ENCODE results near the gene ADGRF1.

- TF ChIP-seq, protein P1, sequence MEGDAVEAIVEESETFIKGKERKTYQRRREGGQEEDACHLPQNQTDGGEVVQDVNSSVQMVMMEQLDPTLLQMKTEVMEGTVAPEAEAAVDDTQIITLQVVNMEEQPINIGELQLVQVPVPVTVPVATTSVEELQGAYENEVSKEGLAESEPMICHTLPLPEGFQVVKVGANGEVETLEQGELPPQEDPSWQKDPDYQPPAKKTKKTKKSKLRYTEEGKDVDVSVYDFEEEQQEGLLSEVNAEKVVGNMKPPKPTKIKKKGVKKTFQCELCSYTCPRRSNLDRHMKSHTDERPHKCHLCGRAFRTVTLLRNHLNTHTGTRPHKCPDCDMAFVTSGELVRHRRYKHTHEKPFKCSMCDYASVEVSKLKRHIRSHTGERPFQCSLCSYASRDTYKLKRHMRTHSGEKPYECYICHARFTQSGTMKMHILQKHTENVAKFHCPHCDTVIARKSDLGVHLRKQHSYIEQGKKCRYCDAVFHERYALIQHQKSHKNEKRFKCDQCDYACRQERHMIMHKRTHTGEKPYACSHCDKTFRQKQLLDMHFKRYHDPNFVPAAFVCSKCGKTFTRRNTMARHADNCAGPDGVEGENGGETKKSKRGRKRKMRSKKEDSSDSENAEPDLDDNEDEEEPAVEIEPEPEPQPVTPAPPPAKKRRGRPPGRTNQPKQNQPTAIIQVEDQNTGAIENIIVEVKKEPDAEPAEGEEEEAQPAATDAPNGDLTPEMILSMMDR (IDR thresholded peaks at IDR 0.05; ENCODE audit: low read depth, low read length) = no peak
- TF ChIP-seq POLR2A (IDR thresholded peaks at IDR 0.05; ENCODE audit: extremely low read depth, insufficient read length) (no peak), MYC (IDR thresholded peaks at IDR 0.05; ENCODE audit: low read depth, low read length) (no peak)
These were observed 17.2 kb upstream of the ADGRF1 start for GRCh38 chr6:47059216-47059885.

Measured in NB4 (cell line).